IMR-90 (cell line): ENCODE results near the gene GRAMD4. TPM values are rescaled to one million over a fixed set of nuclear protein-coding genes. Genes with fewer than 3 reads are reported as not detected.
A peak's percentile ranks its signal among the peaks of the same experiment; 100 is the strongest.

Experiments
- ATAC-seq: fragments of 200-7000 bp; cut with Tn5 transposase; 2 replicates; pipeline ENCODE4 v1.9.1; 2020; ENCODE audit warnings: low read depth, mild to moderate bottlenecking, moderate library complexity
- BruUV-seq: library from RNA; stranded (reverse); fragments of 400-500 nt; replicated peaks from 2 replicates; lab custom pipeline; 2021; lab: Mats Ljungman, UMichigan
- CTCF ChIA-PET: fragments of 300-600 bp; formaldehyde crosslinking; extraction: SDS; loops from one replicate; lab custom pipeline; 2021; ENCODE audit warnings: antibody characterized with exemption; lab: Yijun Ruan, JAX
- POLR2A ChIA-PET: fragments of 300-600 bp; sonication (Branson Sonifier 250); formaldehyde crosslinking; loops from one replicate; lab custom pipeline; 2022; ENCODE audit warnings: antibody characterized with exemption; ENCODE audit not compliant: unreplicated experiment; lab: Charles Lee
- DNase-seq: peaks from one replicate; pipeline ENCODE4 v3.0.0; 2013
- H2AFZ ChIP-seq: replicated peaks from 2 replicates; pipeline ENCODE3; 2013; ENCODE audit warnings: low read length, mild to moderate bottlenecking; ENCODE audit not compliant: poor library complexity
- H2AK5ac ChIP-seq: 2 replicates; pipeline ENCODE4 v1.6.1; 2013; ENCODE audit warnings: low read depth, low read length, inconsistent platforms
- H2AK9ac ChIP-seq: replicated peaks from 2 replicates; pipeline ENCODE3; 2013; ENCODE audit warnings: mild to moderate bottlenecking, low read depth, low read length, moderate library complexity; ENCODE audit not compliant: poor library complexity
- H2BK120ac ChIP-seq: 2 replicates; pipeline ENCODE4 v1.6.1; 2013; ENCODE audit warnings: low read depth, low read length, inconsistent platforms
- H2BK15ac ChIP-seq: 3 replicates; pipeline ENCODE4 v1.6.1; 2013; ENCODE audit warnings: low read depth, low read length, inconsistent platforms
- H2BK20ac ChIP-seq: 2 replicates; pipeline ENCODE4 v1.6.1; 2013; ENCODE audit warnings: low read depth, mild to moderate bottlenecking, inconsistent platforms, low read length, moderate library complexity
- H2BK5ac ChIP-seq: 2 replicates; pipeline ENCODE4 v1.6.1; 2013; ENCODE audit warnings: mild to moderate bottlenecking, low read depth, low read length, inconsistent platforms; ENCODE audit not compliant: poor library complexity, severe bottlenecking
- H3K14ac ChIP-seq: replicated peaks from 2 replicates; pipeline ENCODE4 v1.6.1; 2013; ENCODE audit warnings: low read depth, low read length, inconsistent platforms
- H3K18ac ChIP-seq: 2 replicates; pipeline ENCODE4 v1.6.1; 2013; ENCODE audit warnings: low read depth, low read length, control low read depth
- H3K23ac ChIP-seq: 2 replicates; pipeline ENCODE4 v1.6.1; 2013; ENCODE audit warnings: low read depth, low read length, inconsistent platforms
- H3K27ac ChIP-seq: 2 replicates; pipeline ENCODE4 v1.5.1; 2013; ENCODE audit warnings: mild to moderate bottlenecking, control low read depth, low read length; ENCODE audit not compliant: insufficient read depth
- H3K27me3 ChIP-seq: 2 replicates; pipeline ENCODE4 v1.6.1; 2013; ENCODE audit warnings: low read length; ENCODE audit not compliant: control insufficient read depth, insufficient read depth
- H3K36me3 ChIP-seq: 2 replicates; pipeline ENCODE4 v1.6.1; 2013; ENCODE audit warnings: low read length, mixed read lengths; ENCODE audit not compliant: control insufficient read depth, insufficient read depth
- H3K4ac ChIP-seq: 2 replicates; pipeline ENCODE4 v1.6.1; 2013; ENCODE audit warnings: low read depth, low read length, inconsistent platforms
- H3K4me1 ChIP-seq: 2 replicates; pipeline ENCODE4 v1.6.1; 2013; ENCODE audit warnings: low read length, mixed read lengths; ENCODE audit not compliant: control insufficient read depth, insufficient read depth
- H3K4me2 ChIP-seq: 2 replicates; pipeline ENCODE4 v1.6.1; 2013; ENCODE audit warnings: low read depth, mild to moderate bottlenecking, control low read depth, low read length, moderate library complexity
- H3K4me3 ChIP-seq: 2 replicates; pipeline ENCODE4 v1.5.1; 2013; ENCODE audit warnings: low read depth, mild to moderate bottlenecking, control low read depth, low read length, moderate library complexity; ENCODE audit not compliant: insufficient read depth
- H3K56ac ChIP-seq: 2 replicates; pipeline ENCODE4 v1.6.1; 2013; ENCODE audit warnings: low read length, inconsistent platforms; ENCODE audit not compliant: insufficient read depth; ENCODE audit errors: extremely low read depth
- H3K79me1 ChIP-seq, 2 experiments: 2 replicates each; pipeline ENCODE4 v1.6.1; 2013; ENCODE audit warnings: low read length in 2 of 2, inconsistent platforms in 1 of 2, low read depth in 1 of 2
- H3K9ac ChIP-seq: 2 replicates; pipeline ENCODE4 v1.6.1; 2013; ENCODE audit warnings: low read depth, low read length, control low read depth
- H3K9me1 ChIP-seq: 2 replicates; pipeline ENCODE4 v1.6.1; 2013; ENCODE audit warnings: low read length, inconsistent platforms; ENCODE audit not compliant: insufficient read depth
- H3K9me3 ChIP-seq: 2 replicates; pipeline ENCODE4 v1.6.1; 2013; ENCODE audit warnings: low read length; ENCODE audit not compliant: control insufficient read depth, insufficient read depth
- H4K20me1 ChIP-seq: 2 replicates; pipeline ENCODE4 v1.6.1; 2013; ENCODE audit warnings: low read length, inconsistent platforms; ENCODE audit not compliant: insufficient read depth
- H4K5ac ChIP-seq: 2 replicates; pipeline ENCODE4 v1.6.1; 2013; ENCODE audit warnings: mild to moderate bottlenecking, low read depth, low read length, control low read depth
- H4K8ac ChIP-seq, 2 experiments: 2 replicates each; pipeline ENCODE4 v1.6.1; 2013; ENCODE audit warnings: low read depth in 2 of 2, low read length in 2 of 2, control low read depth in 1 of 2, inconsistent platforms in 1 of 2
- H4K91ac ChIP-seq: 2 replicates; pipeline ENCODE4 v1.6.1; 2013; ENCODE audit warnings: low read depth, low read length, inconsistent platforms; ENCODE audit not compliant: insufficient read depth
- BHLHE40 ChIP-seq: fragments of 150-350 bp; IDR thresholded peaks from 2 replicates; pipeline ENCODE4 v1.6.1; 2016; ENCODE audit warnings: mild to moderate bottlenecking, low read depth, low read length
- MAFK ChIP-seq: IDR thresholded peaks from 2 replicates; pipeline ENCODE4 v1.6.1; 2012; ENCODE audit warnings: low read depth, low read length, improper control_type of control experiment
- MXI1 ChIP-seq: IDR thresholded peaks from 2 replicates; pipeline ENCODE4 v1.6.1; 2012; ENCODE audit warnings: low read depth, mild to moderate bottlenecking, low read length, moderate library complexity, borderline replicate concordance
- WGBS, 2 experiments: methylation state at CpG; one replicate each; pipeline versions ENCODE4 v1.1.5 to v1.1.7; 2013; ENCODE audit warnings: missing lambda C conversion rate in 2 of 2; ENCODE audit not compliant: insufficient read length in 1 of 2; ENCODE audit errors: extremely low coverage in 2 of 2; 5-methylcytosine and 5-hydroxymethylcytosine counted together
- dilution Hi-C: fragments of 300-500 bp; cut with HindIII; formaldehyde crosslinking; loops from one replicate; pipeline ENCODE4 v1.14.3; 2018; ENCODE audit warnings: low sequenced_read_pairs; ENCODE audit not compliant: unreplicated experiment
- in situ Hi-C: fragments of 300-500 bp; cut with MboI; formaldehyde crosslinking; loops from 3 replicates; pipeline ENCODE4 v1.14.3; 2019; ENCODE audit warnings: low sequenced_read_pairs, inconsistent platforms, mixed read lengths
- intact Hi-C: fragments of 100-400 bp; cut with micrococcal nuclease; formaldehyde crosslinking; loops from 2 replicates; pipeline ENCODE4 v1.10.0; 2022
- polyA plus RNA-seq, 3 experiments: library from polyadenylated mRNA; depleted of rRNA; stranded (reverse); fragments of >200 nt; gene quantifications; 2 replicates each; pipeline ENCODE4 v1.2.3, GENCODE V29; 2012; ENCODE audit warnings: low replicate concordance in 1 of 3
- total RNA-seq: library from RNA; depleted of rRNA; stranded (reverse); fragments of >200 nt; gene quantifications from 2 replicates; pipeline ENCODE4 v1.2.3, GENCODE V29; 2012

GRAMD4 gene
- total and polyA plus RNA-seq, 2 of the 4 experiments (the other 2 are of a cell fraction) = 2.7 to 5.8 TPM

DNA sequence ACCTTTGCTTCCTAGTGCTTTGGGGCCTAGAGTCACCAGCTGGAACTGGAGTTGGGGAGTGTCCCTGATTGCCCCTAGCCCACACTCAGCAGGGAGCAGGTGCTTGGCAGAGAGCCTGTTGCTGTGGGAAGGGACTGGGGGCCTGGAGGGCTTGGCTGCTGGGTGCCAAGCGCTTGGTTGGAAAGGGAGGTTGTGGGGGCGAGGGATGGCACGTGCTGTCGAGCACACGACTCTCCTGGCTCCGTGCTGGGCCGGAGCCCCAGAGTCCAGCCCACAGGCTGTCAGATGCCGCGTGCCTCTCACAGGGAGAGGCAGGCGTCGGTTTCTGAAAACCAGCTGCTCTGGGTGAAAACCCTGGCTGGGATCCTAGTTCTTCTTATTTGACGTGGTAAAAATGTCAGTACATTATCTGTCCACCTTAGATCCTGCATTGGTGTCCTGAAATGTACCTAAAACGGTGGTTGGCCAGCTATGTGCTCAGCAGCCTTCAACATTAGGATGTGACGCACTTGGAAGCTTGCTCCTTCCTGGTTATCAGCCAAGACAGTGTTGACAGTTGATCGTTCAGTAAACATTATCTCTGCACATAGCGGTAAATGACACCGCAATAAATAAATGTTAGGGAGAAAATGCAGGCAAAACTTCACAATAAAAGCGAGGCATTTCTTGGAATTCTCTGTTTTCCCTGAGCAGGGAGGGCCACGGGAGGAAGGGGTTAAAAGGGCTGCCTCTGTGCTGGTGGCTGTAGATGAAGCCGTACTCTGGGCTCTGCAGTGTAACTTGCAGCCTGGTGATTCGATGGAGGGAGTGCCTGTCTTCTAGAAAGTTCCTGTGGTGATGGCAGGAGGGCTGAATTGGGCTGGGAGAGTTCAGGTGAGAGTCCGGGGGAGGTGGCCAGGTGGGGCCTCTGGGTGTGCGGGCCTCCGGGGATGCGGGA lies 29.2 kb downstream of the GRAMD4 start:
- 30% methylated on average over 12 of the region's 25 CpGs; no CpG with 5 or more reads in 1 of the 2 experiments for WGBS, 2 experiments
- peak; percentile 71 for DNase-seq
- BruUV-seq = no TSS peak
- Histone ChIP-seq H4K20me1 (peaks cover 10% of the 10 kb centered on the region), H3K27me3 (no peaks in the 10 kb centered on the region), H3K4ac (0 out of 2 replicates have a peak overlapping the region, but pooled peaks have one; percentile 29), H3K56ac (no peak overlapping the region), H3K9ac (no peak overlapping the region; the same call in 1 of the 2 replicates), H2AFZ (peak overlapping the region; percentile 60), H3K4me3 (no peak overlapping the region), H3K79me1 (peaks cover 2 to 3% of the 10 kb centered on the region in 2 experiments; a peak in 1 of 4 replicates), H2BK20ac (no peak overlapping the region), H4K8ac (no peak overlapping the region; a peak in 1 of 4 replicates), H4K5ac (peak overlapping the region; percentile 40), H4K91ac (peak overlapping the region; percentile 76; the same call in 1 of the 2 replicates), H3K27ac (peak overlapping the region; percentile 78; the same call in 1 of the 2 replicates), H3K18ac (peak overlapping the region; percentile 68), H2BK15ac (no peak overlapping the region), H3K9me1 (peaks cover 6% of the 10 kb centered on the region; the same call in 1 of the 2 replicates), H2AK9ac (no peak overlapping the region), H3K9me3 (no peaks in the 10 kb centered on the region), H3K4me2 (peak overlapping the region; percentile 9; the same call in 1 of the 2 replicates), H3K36me3 (no peaks in the 10 kb centered on the region), H2BK120ac (peak overlapping the region; percentile 57; the same call in 1 of the 2 replicates), H2AK5ac (peak overlapping the region; percentile 43), H2BK5ac (peak overlapping the region; percentile 50), H3K14ac (no peak overlapping the region), H3K4me1 (peaks cover 25% of the 10 kb centered on the region), H3K23ac (no peak overlapping the region)
- POLR2A ChIA-PET = no interaction called here
- TF ChIP-seq MXI1 = peak; percentile 64; the same call in 1 of the 2 replicates
- TF ChIP-seq BHLHE40 = peak; percentile 89
- TF ChIP-seq MAFK = no peak
- CTCF ChIA-PET = no interaction called here
- intact Hi-C loops = no loop called here
- in situ Hi-C loops = no loop called here
- dilution Hi-C loops = no loop called here
- ATAC-seq = peak; percentile 71
